Raji (cell line): ENCODE data around the gene VPS9D1.

Experiments used
- POLR2A ChIP-seq: IDR thresholded peaks from 2 replicates; pipeline ENCODE4 v1.6.1; 2011; ENCODE audit warnings: low read depth, low read length, control low read depth; ENCODE audit not compliant: insufficient read depth

Gene VPS9D1

GRCh38 chr16:89693931-89694783 lies 26.5 kb downstream of the VPS9D1 start:
- no peak for TF ChIP-seq POLR2A

- no peak for TF ChIP-seq POLR2A
Measured at GRCh38 chr16:89693289-89693731, 27.4 kb downstream of the VPS9D1 start.

- TF ChIP-seq POLR2A, result no peak
Measured at GRCh38 chr16:89691986-89692569, 28.6 kb downstream of the VPS9D1 start.

GRCh38 chr16:89691231-89691985 lies 29.3 kb downstream of the VPS9D1 start:
- TF ChIP-seq POLR2A, result no peak

- TF ChIP-seq POLR2A, result no peak
Measured at GRCh38 chr16:89690392-89690901, 30.3 kb downstream of the VPS9D1 start.

- TF ChIP-seq POLR2A, result no peak
Measured at GRCh38 chr16:89689142-89689541, 31.6 kb downstream of the VPS9D1 start.

GRCh38 chr16:89688395-89688794 lies 32.3 kb downstream of the VPS9D1 start:
- no peak for TF ChIP-seq POLR2A

GRCh38 chr16:89687092-89687940 lies 33.4 kb downstream of the VPS9D1 start:
- 0 out of 2 replicates have a peak, but pooled peaks have one; percentile 12 for TF ChIP-seq POLR2A

GRCh38 chr16:89686520-89687091 lies 34.1 kb downstream of the VPS9D1 start, which contains the start of gene CDK10:
Gene CDK10, plus strand, starts transcription at chr16:89686689. Its CDS starts 22 bp downstream, at chr16:89686711.
- peak; percentile 95 for TF ChIP-seq POLR2A

GRCh38 chr16:89685916-89686315 lies 34.8 kb downstream of the VPS9D1 start:
- no peak for TF ChIP-seq POLR2A

GRCh38 chr16:89678258-89678657 lies 42.4 kb downstream of the VPS9D1 start:
- TF ChIP-seq POLR2A, result no peak

GRCh38 chr16:89672177-89672941 lies 48.3 kb downstream of the VPS9D1 start:
- TF ChIP-seq POLR2A, result no peak
